Stimulated activated effector memory CD8-positive, alpha-beta T cell treated with anti-CD3 and anti-CD28 coated beads, Interleukin-12 subunit alpha, Interleukin-12 subunit beta, amount 100 ng/mL, for 72 hours (primary cell): Measurements from ENCODE around the gene KDM4B.

Experiments
- ATAC-seq: fragments of 150-1000 bp; cut with Tn5 transposase; 2 replicates; pipeline ENCODE4 v1.10.0; 2021
- DNase-seq, 2 donors: peaks; one replicate each; pipeline ENCODE4 v3.0.0; 2021 to 2022; ENCODE audit warnings: low spot score in 2 of 2
- H3K27ac Mint-ChIP-seq: one replicate; pipeline ENCODE4 v1.8.0; 2022; ENCODE audit warnings: mild to moderate bottlenecking, mixed read lengths
- H3K36me3 Mint-ChIP-seq: one replicate; pipeline ENCODE4 v1.8.0; 2022; ENCODE audit warnings: mild to moderate bottlenecking, mixed read lengths
- H3K4me1 Mint-ChIP-seq: one replicate; pipeline ENCODE4 v1.8.0; 2022; ENCODE audit warnings: mixed read lengths
- H3K4me3 Mint-ChIP-seq: one replicate; pipeline ENCODE4 v1.8.0; 2022; ENCODE audit warnings: mild to moderate bottlenecking, mixed read lengths
- H3K9me3 Mint-ChIP-seq: one replicate; pipeline ENCODE4 v1.8.0; 2022; ENCODE audit warnings: mixed read lengths

KDM4B gene

GRCh38 chr19:5050905-5051304 is 82.0 kb downstream of the KDM4B start:
- no peak for DNase-seq
- Mint-ChIP-seq H3K4me1 (peaks cover 12% of the 10 kb centered on the region), H3K27ac (no peak overlapping the region), H3K9me3 (no peaks in the 10 kb centered on the region), H3K36me3 (peaks cover 31% of the 10 kb centered on the region), H3K4me3 (no peak overlapping the region)
- ATAC-seq: no peak

GRCh38 chr19:5051619-5052018 is 82.7 kb downstream of the KDM4B start:
- Mint-ChIP-seq H3K4me1 (peaks cover 11% of the 10 kb centered on the region), H3K27ac (no peak overlapping the region), H3K4me3 (no peak overlapping the region)

GRCh38 chr19:5052515-5052914 is 83.6 kb downstream of the KDM4B start:
- peaks cover 16% of the 10 kb centered on the region for H3K4me1 Mint-ChIP-seq
- ATAC-seq (no peak), DNase-seq (no peak)
- H3K27ac Mint-ChIP-seq: no peak overlapping the region
- no peaks in the 10 kb centered on the region for H3K9me3 Mint-ChIP-seq
- H3K4me3 Mint-ChIP-seq: no peak overlapping the region
- H3K36me3 Mint-ChIP-seq: peaks cover 30% of the 10 kb centered on the region

More at GRCh38 chr19:5051619-5052018, 82.7 kb downstream of the KDM4B start:
- Mint-ChIP-seq H3K9me3 (no peaks in the 10 kb centered on the region), H3K36me3 (peaks cover 33% of the 10 kb centered on the region)
- no peak for ATAC-seq
- DNase-seq: no peak

- ATAC-seq: no peak
- peaks cover 20% of the 10 kb centered on the region for H3K4me1 Mint-ChIP-seq
- no peaks in the 10 kb centered on the region for H3K9me3 Mint-ChIP-seq
- peaks cover 35% of the 10 kb centered on the region for H3K36me3 Mint-ChIP-seq
- no peak for DNase-seq
- H3K27ac Mint-ChIP-seq: no peak overlapping the region
- H3K4me3 Mint-ChIP-seq: no peak overlapping the region
These were observed 84.1 kb downstream of the KDM4B start for GRCh38 chr19:5052945-5053485.

- no peak for ATAC-seq
- Mint-ChIP-seq H3K4me3 (no peak overlapping the region), H3K4me1 (peaks cover 20% of the 10 kb centered on the region), H3K9me3 (no peaks in the 10 kb centered on the region), H3K27ac (peak overlapping the region; percentile 56), H3K36me3 (peaks cover 41% of the 10 kb centered on the region)
- no peak for DNase-seq
These were observed 84.7 kb downstream of the KDM4B start for GRCh38 chr19:5053661-5054060.

- peak overlapping the region; percentile 56 for H3K27ac Mint-ChIP-seq
- H3K4me3 Mint-ChIP-seq: no peak overlapping the region
- H3K9me3 Mint-ChIP-seq: no peaks in the 10 kb centered on the region
- H3K36me3 Mint-ChIP-seq: peaks cover 47% of the 10 kb centered on the region
- ATAC-seq (no peak), DNase-seq (no peak)
- H3K4me1 Mint-ChIP-seq: peaks cover 20% of the 10 kb centered on the region
These were observed 85.9 kb downstream of the KDM4B start for GRCh38 chr19:5054551-5055456.

GRCh38 chr19:5055457-5055776 is 86.5 kb downstream of the KDM4B start:
- no peaks in the 10 kb centered on the region for H3K9me3 Mint-ChIP-seq
- H3K4me1 Mint-ChIP-seq: peaks cover 20% of the 10 kb centered on the region
- H3K36me3 Mint-ChIP-seq: peaks cover 53% of the 10 kb centered on the region
- no peak overlapping the region for H3K27ac Mint-ChIP-seq
- no peak overlapping the region for H3K4me3 Mint-ChIP-seq
- no peak for DNase-seq
- ATAC-seq: no peak

- Mint-ChIP-seq H3K9me3 (peaks cover 6% of the 10 kb centered on the region), H3K4me3 (no peak overlapping the region), H3K27ac (no peak overlapping the region), H3K4me1 (peaks cover 20% of the 10 kb centered on the region), H3K36me3 (peaks cover 77% of the 10 kb centered on the region)
- DNase-seq: no peak
- no peak for ATAC-seq
These were observed 88.9 kb downstream of the KDM4B start for GRCh38 chr19:5057860-5058259.

GRCh38 chr19:5058521-5059212 is 89.8 kb downstream of the KDM4B start:
- H3K27ac Mint-ChIP-seq: no peak overlapping the region
- peaks cover 77% of the 10 kb centered on the region for H3K36me3 Mint-ChIP-seq
- peaks cover 6% of the 10 kb centered on the region for H3K9me3 Mint-ChIP-seq
- H3K4me3 Mint-ChIP-seq: no peak overlapping the region
- peaks cover 13% of the 10 kb centered on the region for H3K4me1 Mint-ChIP-seq
- DNase-seq: no peak
- ATAC-seq: no peak

GRCh38 chr19:5059213-5059574 is 90.3 kb downstream of the KDM4B start:
- peaks cover 74% of the 10 kb centered on the region for H3K36me3 Mint-ChIP-seq
- peaks cover 13% of the 10 kb centered on the region for H3K4me1 Mint-ChIP-seq
- ATAC-seq: no peak
- DNase-seq: no peak
- no peak overlapping the region for H3K27ac Mint-ChIP-seq
- peaks cover 6% of the 10 kb centered on the region for H3K9me3 Mint-ChIP-seq
- H3K4me3 Mint-ChIP-seq: no peak overlapping the region

- Mint-ChIP-seq H3K4me3 (no peak overlapping the region), H3K4me1 (peaks cover 13% of the 10 kb centered on the region), H3K9me3 (peaks cover 6% of the 10 kb centered on the region), H3K27ac (no peak overlapping the region), H3K36me3 (peaks cover 68% of the 10 kb centered on the region)
- no peak for ATAC-seq
- DNase-seq: no peak
These were observed 90.9 kb downstream of the KDM4B start for GRCh38 chr19:5059793-5060192.

GRCh38 chr19:5062195-5062594 is 93.3 kb downstream of the KDM4B start:
- no peak for ATAC-seq
- Mint-ChIP-seq H3K27ac (no peak overlapping the region), H3K36me3 (peaks cover 61% of the 10 kb centered on the region), H3K4me3 (no peak overlapping the region), H3K9me3 (peaks cover 6% of the 10 kb centered on the region), H3K4me1 (peaks cover 9% of the 10 kb centered on the region)
- DNase-seq: no peak

- no peak for ATAC-seq
- Mint-ChIP-seq H3K4me1 (peaks cover 8% of the 10 kb centered on the region), H3K36me3 (peaks cover 58% of the 10 kb centered on the region), H3K9me3 (peaks cover 6% of the 10 kb centered on the region), H3K27ac (no peak overlapping the region), H3K4me3 (no peak overlapping the region)
- no peak for DNase-seq
These were observed 93.9 kb downstream of the KDM4B start for GRCh38 chr19:5062799-5063198.

- Mint-ChIP-seq H3K9me3 (peaks cover 6% of the 10 kb centered on the region), H3K4me3 (no peak overlapping the region), H3K36me3 (peaks cover 46% of the 10 kb centered on the region), H3K4me1 (peaks cover 7% of the 10 kb centered on the region), H3K27ac (no peak overlapping the region)
- DNase-seq (no peak), ATAC-seq (no peak)
These were observed 95.1 kb downstream of the KDM4B start for GRCh38 chr19:5063873-5064645.

GRCh38 chr19:5064896-5065295 is 96.0 kb downstream of the KDM4B start:
- Mint-ChIP-seq H3K36me3 (peaks cover 43% of the 10 kb centered on the region), H3K4me3 (no peak overlapping the region), H3K27ac (no peak overlapping the region), H3K9me3 (peaks cover 6% of the 10 kb centered on the region), H3K4me1 (peaks cover 7% of the 10 kb centered on the region)
- ATAC-seq: no peak
- no peak for DNase-seq
